PC-3 (cell line): ENCODE results near the gene EYS. TPM values are rescaled to one million over a fixed set of nuclear protein-coding genes. Genes with fewer than 3 reads are reported as not detected.

Experiments used
- ATAC-seq: fragments of 200-7000 bp; cut with Tn5 transposase; 2 replicates; pipeline ENCODE4 v1.9.1; 2020; ENCODE audit warnings: mild to moderate bottlenecking, moderate library complexity
- BruUV-seq: library from RNA; stranded (reverse); fragments of 400-500 nt; replicated peaks from 2 replicates; lab custom pipeline; 2021; lab: Mats Ljungman, UMichigan
- CTCF ChIA-PET: fragments of 300-600 bp; sonication (Branson Sonifier 250); formaldehyde crosslinking; loops from one replicate; lab custom pipeline; 2022; ENCODE audit warnings: antibody characterized with exemption; lab: Charles Lee
- POLR2A ChIA-PET: fragments of 300-600 bp; sonication (Branson Sonifier 250); formaldehyde crosslinking; loops from one replicate; lab custom pipeline; 2022; ENCODE audit warnings: antibody characterized with exemption; ENCODE audit not compliant: unreplicated experiment; lab: Charles Lee
- DNase-seq: peaks from one replicate; pipeline ENCODE4 v3.0.0-alpha.2; 2015
- H2AFZ ChIP-seq: fragments of 300-600 bp; sonication (generic); 2 replicates; pipeline ENCODE4 v1.6.0; 2016; ENCODE audit warnings: antibody characterized with exemption, low read length
- H3F3A ChIP-seq: fragments of 300-600 bp; sonication (generic); one replicate; pipeline ENCODE4 v1.6.0; 2017; ENCODE audit warnings: antibody characterized with exemption, low read length, control low read depth, mild to moderate bottlenecking; ENCODE audit not compliant: unreplicated experiment
- H3K27ac ChIP-seq: fragments of 300-600 bp; sonication (generic); 2 replicates; pipeline ENCODE4 v1.5.1; 2016; ENCODE audit warnings: mild to moderate bottlenecking, low read length
- H3K27me3 ChIP-seq: fragments of 300-600 bp; sonication (generic); 2 replicates; pipeline ENCODE4 v1.6.1; 2016; ENCODE audit warnings: low read length, mixed read lengths
- H3K36me3 ChIP-seq: fragments of 300-600 bp; sonication (generic); 2 replicates; pipeline ENCODE4 v1.6.1; 2016; ENCODE audit warnings: low read depth, mixed run types, low read length, mixed read lengths
- H3K4me1 ChIP-seq: fragments of 300-600 bp; sonication (generic); 2 replicates; pipeline ENCODE4 v1.5.1; 2016; ENCODE audit warnings: low read length; ENCODE audit not compliant: insufficient read depth
- H3K4me2 ChIP-seq: fragments of 300-600 bp; sonication (generic); 2 replicates; pipeline ENCODE4 v1.6.0; 2016; ENCODE audit warnings: low read length
- H3K4me3 ChIP-seq: fragments of 300-600 bp; sonication (generic); 2 replicates; pipeline ENCODE4 v1.5.1; 2016; ENCODE audit warnings: mild to moderate bottlenecking, low read length, mixed read lengths
- H3K79me2 ChIP-seq: fragments of 300-600 bp; sonication (generic); 2 replicates; pipeline ENCODE4 v1.6.1; 2017; ENCODE audit warnings: low read length, mixed read lengths
- H3K9ac ChIP-seq: fragments of 300-600 bp; sonication (generic); 2 replicates; pipeline ENCODE4 v1.6.0; 2016; ENCODE audit warnings: mild to moderate bottlenecking, low read length
- H3K9me2 ChIP-seq: fragments of 300-600 bp; sonication (generic); replicated peaks from 2 replicates; pipeline ENCODE4 v1.6.1; 2016; ENCODE audit warnings: mixed run types, low read length, mixed read lengths
- H3K9me3 ChIP-seq: fragments of 300-600 bp; sonication (generic); 2 replicates; pipeline ENCODE4 v1.6.1; 2016; ENCODE audit warnings: low read length, mixed read lengths
- H4K20me1 ChIP-seq: fragments of 300-600 bp; sonication (generic); 2 replicates; pipeline ENCODE4 v1.6.1; 2016; ENCODE audit warnings: low read length, mixed read lengths
- CTCF ChIP-seq: fragments of 300-600 bp; sonication (generic); conservative IDR thresholded peaks from 2 replicates; pipeline ENCODE4 v1.5.1; 2017; ENCODE audit warnings: antibody characterized with exemption, low read depth, mild to moderate bottlenecking, low read length
- EZH2 ChIP-seq: fragments of 300-600 bp; sonication (generic); IDR thresholded peaks from one replicate; pipeline ENCODE4 v1.6.1; 2017; ENCODE audit warnings: antibody characterized with exemption, mild to moderate bottlenecking, low read length; ENCODE audit not compliant: unreplicated experiment
- EZH2phosphoT487 ChIP-seq: fragments of 300-600 bp; sonication (generic); IDR thresholded peaks from 2 replicates; pipeline ENCODE4 v1.6.1; 2018; ENCODE audit warnings: mild to moderate bottlenecking, antibody characterized with exemption, low read length, borderline replicate concordance
- intact Hi-C: fragments of 100-400 bp; cut with micrococcal nuclease; formaldehyde crosslinking; loops from 2 replicates; pipeline ENCODE4 v1.9.0; 2023
- total RNA-seq: library from RNA; depleted of rRNA; stranded (reverse); fragments of >200 nt; gene quantifications from 2 replicates; pipeline ENCODE4 v1.2.3, GENCODE V29; 2014

The EYS gene
- total RNA-seq, 1 experiment from 2014 or later: 0.07 TPM

- ATAC-seq (no peak), DNase-seq (no peak)
- intact Hi-C loops: no loop called here
- H2AFZ ChIP-seq: no peak overlapping the region
- ChIA-PET POLR2A (no interaction called here), CTCF (no interaction called here)
- H3K4me2 ChIP-seq: no peak overlapping the region
- H4K20me1 ChIP-seq: no peaks in the 10 kb centered on the region
- H3K27ac ChIP-seq: no peak overlapping the region
- no peaks in the 10 kb centered on the region for H3K9me2 ChIP-seq
- H3K79me2 ChIP-seq: no peaks in the 10 kb centered on the region
- H3F3A ChIP-seq: no peaks in the 10 kb centered on the region
- H3K27me3 ChIP-seq: no peaks in the 10 kb centered on the region
- H3K4me1 ChIP-seq: no peaks in the 10 kb centered on the region
- H3K9ac ChIP-seq: no peak overlapping the region
- H3K36me3 ChIP-seq: no peaks in the 10 kb centered on the region
- H3K4me3 ChIP-seq: no peak overlapping the region
- no TSS peak for BruUV-seq
- no peaks in the 10 kb centered on the region for H3K9me3 ChIP-seq
- no peak for TF ChIP-seq EZH2
- TF ChIP-seq EZH2phosphoT487: no peak
- TF ChIP-seq CTCF: no peak
These were observed 1168.3 kb downstream of the EYS start for GRCh38 chr6:64538722-64539121.

DNA sequence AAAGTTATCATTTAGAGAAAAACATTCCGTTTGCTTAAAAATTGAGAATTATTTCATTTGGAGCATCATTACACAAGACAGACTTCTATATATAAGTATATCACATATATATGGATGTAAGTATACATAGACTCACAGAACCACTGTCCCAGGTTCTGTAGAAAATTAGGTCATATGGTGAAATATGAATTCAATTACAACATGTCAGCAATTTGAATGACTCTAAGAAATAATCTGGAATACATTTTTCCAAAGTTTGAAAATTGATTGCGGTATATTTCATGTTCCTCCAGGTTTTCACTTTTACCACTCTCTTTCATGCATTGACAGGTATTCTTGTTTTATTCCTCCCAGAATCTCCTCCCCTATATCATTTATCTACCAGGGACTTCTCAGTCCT is 1179.1 kb downstream of the EYS start:
- Histone ChIP-seq H3K9me2 (no peaks in the 10 kb centered on the region), H2AFZ (no peak overlapping the region), H3K36me3 (no peaks in the 10 kb centered on the region), H3K9me3 (no peaks in the 10 kb centered on the region), H3K27me3 (no peaks in the 10 kb centered on the region), H4K20me1 (no peaks in the 10 kb centered on the region), H3K4me1 (no peaks in the 10 kb centered on the region), H3K4me2 (no peak overlapping the region), H3F3A (no peaks in the 10 kb centered on the region), H3K4me3 (no peak overlapping the region), H3K27ac (no peak overlapping the region), H3K79me2 (no peaks in the 10 kb centered on the region), H3K9ac (no peak overlapping the region)
- DNase-seq: no peak
- no TSS peak for BruUV-seq
- no peak for TF ChIP-seq EZH2phosphoT487
- TF ChIP-seq EZH2: no peak
- TF ChIP-seq CTCF: no peak
- POLR2A ChIA-PET: no interaction called here
- intact Hi-C loops: no loop called here
- no peak for ATAC-seq
- CTCF ChIA-PET: no interaction called here

- Histone ChIP-seq H3K4me1 (peaks cover 20% of the 10 kb centered on the region), H3K9ac (no peak overlapping the region), H3K4me2 (no peak overlapping the region), H2AFZ (no peak overlapping the region), H3K9me2 (no peaks in the 10 kb centered on the region), H3F3A (no peaks in the 10 kb centered on the region), H3K9me3 (no peaks in the 10 kb centered on the region), H3K27ac (no peak overlapping the region), H3K4me3 (no peak overlapping the region), H3K27me3 (no peaks in the 10 kb centered on the region), H3K79me2 (no peaks in the 10 kb centered on the region), H4K20me1 (no peaks in the 10 kb centered on the region), H3K36me3 (no peaks in the 10 kb centered on the region)
- ChIA-PET CTCF (interaction anchor here (0.6 to 0.7 kb wide), 2 partner anchors 66 to 550 kb away, joined by 3 to 4 read pairs; no protein-coding TSS in a partner anchor), POLR2A (no interaction called here)
- ATAC-seq (no peak), DNase-seq (no peak)
- BruUV-seq: no TSS peak
- no peak for TF ChIP-seq EZH2
- no peak for TF ChIP-seq CTCF
- TF ChIP-seq EZH2phosphoT487: no peak
- intact Hi-C loops: no loop called here
These were observed 1184.2 kb downstream of the EYS start for GRCh38 chr6:64522859-64523258.
